SK-N-SH treated with all-trans-retinoic acid at 6 μM for 48 hours (cell line): ENCODE results near the gene KRTAP5-10.
A peak's percentile ranks its signal among the peaks of the same experiment; 100 is the strongest.

Experiments
- ATAC-seq: fragments of 200-7000 bp; cut with Tn5 transposase; 3 replicates; pipeline ENCODE4 v1.9.1; 2020; ENCODE audit warnings: mild to moderate bottlenecking, moderate library complexity
- ARNTL ChIP-seq: fragments of 450-650 bp; formaldehyde crosslinking; IDR thresholded peaks from 2 replicates; pipeline ENCODE4 v1.5.0; 2020; ENCODE audit warnings: low read depth, mild to moderate bottlenecking, moderate library complexity, borderline replicate concordance
- BACH2 ChIP-seq: fragments of 250-450 bp; sonication (Bioruptor Pico); IDR thresholded peaks from 2 replicates; pipeline ENCODE4 v1.9.0; 2021; ENCODE audit warnings: mild to moderate bottlenecking, borderline replicate concordance
- CREB5 ChIP-seq: fragments of 250-450 bp; sonication (Bioruptor Pico); IDR thresholded peaks from 2 replicates; pipeline ENCODE4 v1.5.1; 2020; ENCODE audit warnings: low read depth, mild to moderate bottlenecking, moderate library complexity
- ESRRG ChIP-seq: fragments of 250-450 bp; sonication (Bioruptor Pico); IDR thresholded peaks from 2 replicates; pipeline ENCODE4 v1.6.1; 2021; ENCODE audit warnings: mild to moderate bottlenecking
- GLIS3 ChIP-seq: fragments of 250-450 bp; sonication (Bioruptor Pico); IDR thresholded peaks from 2 replicates; pipeline ENCODE4 v1.5.0; 2020; ENCODE audit warnings: mild to moderate bottlenecking, moderate library complexity
- ISL1 ChIP-seq: fragments of 250-450 bp; sonication (Bioruptor Pico); IDR thresholded peaks from 2 replicates; pipeline ENCODE4 v2.1.2; 2022; ENCODE audit warnings: mild to moderate bottlenecking, moderate library complexity
- OSR1 ChIP-seq: fragments of 250-450 bp; sonication (Bioruptor Pico); IDR thresholded peaks from 2 replicates; pipeline ENCODE4 v1.8.0; 2022; ENCODE audit warnings: moderate library complexity, mild to moderate bottlenecking, inconsistent platforms
- PPARA ChIP-seq: fragments of 250-450 bp; sonication (Bioruptor Pico); IDR thresholded peaks from 2 replicates; pipeline ENCODE4 v1.5.0; 2020; ENCODE audit warnings: mild to moderate bottlenecking, borderline replicate concordance
- RARB ChIP-seq: fragments of 250-450 bp; sonication (Bioruptor Pico); IDR thresholded peaks from 2 replicates; pipeline ENCODE4 v1.8.0; 2021; ENCODE audit warnings: mild to moderate bottlenecking, moderate library complexity
- SNAI2 ChIP-seq: fragments of 250-450 bp; sonication (Bioruptor Pico); IDR thresholded peaks from 2 replicates; pipeline ENCODE4 v1.5.0; 2020; ENCODE audit warnings: mild to moderate bottlenecking, moderate library complexity
- TCF4 ChIP-seq: fragments of 250-450 bp; sonication (Bioruptor Pico); IDR thresholded peaks from 2 replicates; pipeline ENCODE4 v1.8.0; 2021; ENCODE audit warnings: mild to moderate bottlenecking, moderate library complexity, borderline replicate concordance
- TOX ChIP-seq: fragments of 250-450 bp; sonication (Bioruptor Pico); IDR thresholded peaks from 2 replicates; pipeline ENCODE4 v1.8.0; 2021; ENCODE audit warnings: mild to moderate bottlenecking, moderate library complexity, borderline replicate concordance
- ZC3H10 ChIP-seq: fragments of 250-450 bp; sonication (Bioruptor Pico); IDR thresholded peaks from 2 replicates; pipeline ENCODE4 v1.5.1; 2021; ENCODE audit warnings: mild to moderate bottlenecking, moderate library complexity
- ZFP3 ChIP-seq: fragments of 250-450 bp; sonication (Bioruptor Pico); IDR thresholded peaks from 2 replicates; pipeline ENCODE4 v1.5.0; 2020; ENCODE audit warnings: mild to moderate bottlenecking, moderate library complexity
- ZNF70 ChIP-seq: fragments of 450-650 bp; formaldehyde crosslinking; IDR thresholded peaks from 2 replicates; pipeline ENCODE4 v1.5.0; 2020; ENCODE audit warnings: mild to moderate bottlenecking, moderate library complexity
- TF ChIP-seq, protein P1 (sequence below): fragments of 250-450 bp; sonication (Bioruptor Pico); IDR thresholded peaks from 2 replicates; pipeline ENCODE4 v1.5.0; 2020; ENCODE audit warnings: mild to moderate bottlenecking, moderate library complexity
- TF ChIP-seq, protein P2 (sequence below): fragments of 250-450 bp; sonication (Bioruptor Pico); IDR thresholded peaks from 2 replicates; pipeline ENCODE4 v1.8.0; 2020; ENCODE audit warnings: mild to moderate bottlenecking, moderate library complexity, borderline replicate concordance
- TF ChIP-seq, protein P3 (sequence below): fragments of 250-450 bp; sonication (Bioruptor Pico); IDR thresholded peaks from 2 replicates; pipeline ENCODE4 v1.5.1; 2021; ENCODE audit warnings: mild to moderate bottlenecking, moderate library complexity
- TF ChIP-seq, protein P4 (sequence below): fragments of 250-450 bp; sonication (Bioruptor Pico); IDR thresholded peaks from 2 replicates; pipeline ENCODE4 v1.8.0; 2021; ENCODE audit warnings: low read depth, mild to moderate bottlenecking, moderate library complexity, borderline replicate concordance

Gene KRTAP5-10

GRCh38 chr11:71558996-71559395 is 6.4 kb upstream of the KRTAP5-10 start:
- ATAC-seq, result no peak

DNA sequence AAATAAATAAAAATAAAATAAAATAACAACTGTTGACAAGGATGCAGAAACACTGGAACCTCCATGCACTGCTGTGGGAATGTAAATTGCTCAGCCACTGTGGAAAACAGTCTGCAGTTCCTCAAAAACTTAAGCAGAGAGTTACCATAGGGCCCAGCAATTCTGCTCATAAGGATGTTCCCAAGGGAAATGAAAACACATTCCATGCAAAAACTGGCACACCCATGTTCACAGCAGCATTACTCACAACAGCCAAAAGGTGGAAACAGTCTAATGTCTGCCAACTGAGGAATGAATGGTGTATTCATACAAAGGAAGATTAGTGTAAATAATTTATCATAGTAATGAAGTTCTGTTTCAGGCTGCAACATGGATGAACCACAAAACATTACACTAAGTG is 3.2 kb upstream of the KRTAP5-10 start:
- no peak for ATAC-seq
- TF ChIP-seq PPARA (CRISPR knock-in tag), result no peak
- TF ChIP-seq ISL1 (CRISPR knock-in tag), result no peak
- TF ChIP-seq OSR1 (CRISPR knock-in tag), result no peak
- TF ChIP-seq, protein P1, sequence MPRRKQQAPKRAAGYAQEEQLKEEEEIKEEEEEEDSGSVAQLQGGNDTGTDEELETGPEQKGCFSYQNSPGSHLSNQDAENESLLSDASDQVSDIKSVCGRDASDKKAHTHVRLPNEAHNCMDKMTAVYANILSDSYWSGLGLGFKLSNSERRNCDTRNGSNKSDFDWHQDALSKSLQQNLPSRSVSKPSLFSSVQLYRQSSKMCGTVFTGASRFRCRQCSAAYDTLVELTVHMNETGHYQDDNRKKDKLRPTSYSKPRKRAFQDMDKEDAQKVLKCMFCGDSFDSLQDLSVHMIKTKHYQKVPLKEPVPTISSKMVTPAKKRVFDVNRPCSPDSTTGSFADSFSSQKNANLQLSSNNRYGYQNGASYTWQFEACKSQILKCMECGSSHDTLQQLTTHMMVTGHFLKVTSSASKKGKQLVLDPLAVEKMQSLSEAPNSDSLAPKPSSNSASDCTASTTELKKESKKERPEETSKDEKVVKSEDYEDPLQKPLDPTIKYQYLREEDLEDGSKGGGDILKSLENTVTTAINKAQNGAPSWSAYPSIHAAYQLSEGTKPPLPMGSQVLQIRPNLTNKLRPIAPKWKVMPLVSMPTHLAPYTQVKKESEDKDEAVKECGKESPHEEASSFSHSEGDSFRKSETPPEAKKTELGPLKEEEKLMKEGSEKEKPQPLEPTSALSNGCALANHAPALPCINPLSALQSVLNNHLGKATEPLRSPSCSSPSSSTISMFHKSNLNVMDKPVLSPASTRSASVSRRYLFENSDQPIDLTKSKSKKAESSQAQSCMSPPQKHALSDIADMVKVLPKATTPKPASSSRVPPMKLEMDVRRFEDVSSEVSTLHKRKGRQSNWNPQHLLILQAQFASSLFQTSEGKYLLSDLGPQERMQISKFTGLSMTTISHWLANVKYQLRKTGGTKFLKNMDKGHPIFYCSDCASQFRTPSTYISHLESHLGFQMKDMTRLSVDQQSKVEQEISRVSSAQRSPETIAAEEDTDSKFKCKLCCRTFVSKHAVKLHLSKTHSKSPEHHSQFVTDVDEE, result no peak
- TF ChIP-seq BACH2, result no peak
- TF ChIP-seq RARB, result no peak
- TF ChIP-seq ZNF70, result no peak
- TF ChIP-seq ARNTL (CRISPR knock-in tag), result no peak
- no peak for TF ChIP-seq TCF4 (CRISPR knock-in tag)
- no peak for TF ChIP-seq SNAI2 (CRISPR knock-in tag)
- TF ChIP-seq CREB5 (CRISPR knock-in tag), result no peak
- no peak for TF ChIP-seq ZC3H10 (CRISPR knock-in tag)
- TF ChIP-seq, protein P2, sequence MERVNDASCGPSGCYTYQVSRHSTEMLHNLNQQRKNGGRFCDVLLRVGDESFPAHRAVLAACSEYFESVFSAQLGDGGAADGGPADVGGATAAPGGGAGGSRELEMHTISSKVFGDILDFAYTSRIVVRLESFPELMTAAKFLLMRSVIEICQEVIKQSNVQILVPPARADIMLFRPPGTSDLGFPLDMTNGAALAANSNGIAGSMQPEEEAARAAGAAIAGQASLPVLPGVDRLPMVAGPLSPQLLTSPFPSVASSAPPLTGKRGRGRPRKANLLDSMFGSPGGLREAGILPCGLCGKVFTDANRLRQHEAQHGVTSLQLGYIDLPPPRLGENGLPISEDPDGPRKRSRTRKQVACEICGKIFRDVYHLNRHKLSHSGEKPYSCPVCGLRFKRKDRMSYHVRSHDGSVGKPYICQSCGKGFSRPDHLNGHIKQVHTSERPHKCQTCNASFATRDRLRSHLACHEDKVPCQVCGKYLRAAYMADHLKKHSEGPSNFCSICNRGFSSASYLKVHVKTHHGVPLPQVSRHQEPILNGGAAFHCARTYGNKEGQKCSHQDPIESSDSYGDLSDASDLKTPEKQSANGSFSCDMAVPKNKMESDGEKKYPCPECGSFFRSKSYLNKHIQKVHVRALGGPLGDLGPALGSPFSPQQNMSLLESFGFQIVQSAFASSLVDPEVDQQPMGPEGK (CRISPR knock-in tag), result no peak
- TF ChIP-seq, protein P3, sequence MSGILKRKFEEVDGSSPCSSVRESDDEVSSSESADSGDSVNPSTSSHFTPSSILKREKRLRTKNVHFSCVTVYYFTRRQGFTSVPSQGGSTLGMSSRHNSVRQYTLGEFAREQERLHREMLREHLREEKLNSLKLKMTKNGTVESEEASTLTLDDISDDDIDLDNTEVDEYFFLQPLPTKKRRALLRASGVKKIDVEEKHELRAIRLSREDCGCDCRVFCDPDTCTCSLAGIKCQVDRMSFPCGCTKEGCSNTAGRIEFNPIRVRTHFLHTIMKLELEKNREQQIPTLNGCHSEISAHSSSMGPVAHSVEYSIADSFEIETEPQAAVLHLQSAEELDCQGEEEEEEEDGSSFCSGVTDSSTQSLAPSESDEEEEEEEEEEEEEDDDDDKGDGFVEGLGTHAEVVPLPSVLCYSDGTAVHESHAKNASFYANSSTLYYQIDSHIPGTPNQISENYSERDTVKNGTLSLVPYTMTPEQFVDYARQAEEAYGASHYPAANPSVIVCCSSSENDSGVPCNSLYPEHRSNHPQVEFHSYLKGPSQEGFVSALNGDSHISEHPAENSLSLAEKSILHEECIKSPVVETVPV, result no peak
- no peak for TF ChIP-seq GLIS3 (CRISPR knock-in tag)
- TF ChIP-seq TOX (CRISPR knock-in tag), result no peak
- TF ChIP-seq ZFP3, result no peak
- TF ChIP-seq, protein P4, sequence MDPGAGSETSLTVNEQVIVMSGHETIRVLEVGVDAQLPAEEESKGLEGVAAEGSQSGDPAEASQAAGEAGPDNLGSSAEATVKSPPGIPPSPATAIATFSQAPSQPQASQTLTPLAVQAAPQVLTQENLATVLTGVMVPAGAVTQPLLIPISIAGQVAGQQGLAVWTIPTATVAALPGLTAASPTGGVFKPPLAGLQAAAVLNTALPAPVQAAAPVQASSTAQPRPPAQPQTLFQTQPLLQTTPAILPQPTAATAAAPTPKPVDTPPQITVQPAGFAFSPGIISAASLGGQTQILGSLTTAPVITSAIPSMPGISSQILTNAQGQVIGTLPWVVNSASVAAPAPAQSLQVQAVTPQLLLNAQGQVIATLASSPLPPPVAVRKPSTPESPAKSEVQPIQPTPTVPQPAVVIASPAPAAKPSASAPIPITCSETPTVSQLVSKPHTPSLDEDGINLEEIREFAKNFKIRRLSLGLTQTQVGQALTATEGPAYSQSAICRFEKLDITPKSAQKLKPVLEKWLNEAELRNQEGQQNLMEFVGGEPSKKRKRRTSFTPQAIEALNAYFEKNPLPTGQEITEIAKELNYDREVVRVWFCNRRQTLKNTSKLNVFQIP (CRISPR knock-in tag), result no peak
- no peak for TF ChIP-seq ESRRG

More at GRCh38 chr11:71558996-71559395, 6.4 kb upstream of the KRTAP5-10 start:
- TF ChIP-seq ZNF70 (no peak), BACH2 (no peak), OSR1 (CRISPR knock-in tag) (no peak), ZFP3 (no peak)

- peak; percentile 49; the same call in 1 of the 3 replicates for ATAC-seq
- no peak for TF ChIP-seq PPARA (CRISPR knock-in tag)
- TF ChIP-seq, protein P4 (CRISPR knock-in tag), result no peak
- TF ChIP-seq, all 23 proteins: peak for 0
Observed at GRCh38 chr11:71563406-71563805, 2.0 kb upstream of the KRTAP5-10 start.
